ENCODE results near the gene SLC30A3. TPM values are rescaled to one million over a fixed set of nuclear protein-coding genes. Genes with fewer than 3 reads are reported as not detected.

Gene SLC30A3, protein sequence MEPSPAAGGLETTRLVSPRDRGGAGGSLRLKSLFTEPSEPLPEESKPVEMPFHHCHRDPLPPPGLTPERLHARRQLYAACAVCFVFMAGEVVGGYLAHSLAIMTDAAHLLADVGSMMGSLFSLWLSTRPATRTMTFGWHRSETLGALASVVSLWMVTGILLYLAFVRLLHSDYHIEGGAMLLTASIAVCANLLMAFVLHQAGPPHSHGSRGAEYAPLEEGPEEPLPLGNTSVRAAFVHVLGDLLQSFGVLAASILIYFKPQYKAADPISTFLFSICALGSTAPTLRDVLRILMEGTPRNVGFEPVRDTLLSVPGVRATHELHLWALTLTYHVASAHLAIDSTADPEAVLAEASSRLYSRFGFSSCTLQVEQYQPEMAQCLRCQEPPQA
- total RNA-seq (2022; extraction: Qiagen RNA extraction) = 1.8 to 3.4 TPM (median 3.3 TPM) in 5 replicates

DNA sequence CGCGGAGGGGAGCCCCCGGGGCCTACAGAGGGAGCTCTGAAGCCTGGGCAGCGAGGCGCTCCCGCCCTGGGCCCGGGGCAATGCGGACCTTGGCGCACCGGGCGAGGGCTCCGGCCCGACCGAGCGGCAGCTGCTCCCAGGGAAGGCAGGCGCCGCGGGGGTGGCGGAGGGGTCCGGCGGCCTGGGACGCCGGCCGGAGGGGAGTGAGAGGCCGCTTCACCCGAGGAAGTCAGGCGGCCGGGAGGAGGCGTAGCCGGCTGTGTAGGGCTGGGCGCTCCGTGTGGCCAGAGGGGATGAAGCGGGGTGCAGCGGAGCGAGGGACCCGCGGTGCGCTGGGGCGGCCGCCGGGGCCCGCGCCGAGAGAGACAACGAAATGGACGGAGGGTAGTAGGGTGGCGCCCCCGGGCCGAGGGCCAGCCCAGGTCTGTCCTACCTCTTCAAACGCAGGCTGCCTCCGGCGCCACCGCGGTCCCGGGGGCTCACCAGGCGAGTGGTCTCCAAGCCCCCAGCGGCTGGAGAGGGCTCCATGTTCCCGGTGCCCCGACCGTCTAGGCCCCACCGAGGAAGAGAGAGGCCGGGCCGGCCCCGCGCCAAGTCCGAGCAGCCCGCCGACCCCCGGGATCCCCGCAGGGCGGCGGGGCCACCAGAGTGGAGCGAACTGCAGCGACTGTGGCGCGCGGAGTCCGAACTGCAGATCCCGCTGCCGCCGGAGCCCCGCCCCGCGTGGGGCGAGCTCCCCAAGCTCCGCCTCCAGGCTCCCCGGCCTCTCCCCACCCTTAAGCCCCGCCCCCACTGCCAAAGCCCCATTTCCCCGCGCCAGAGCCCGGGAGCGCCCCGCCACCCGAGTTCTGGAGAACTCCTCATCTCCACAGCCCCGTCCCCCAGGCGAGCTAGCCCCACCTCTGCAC is at the start of gene SLC30A3:
Gene SLC30A3, minus strand, starts transcription at position 669 of the 908 bp plus-strand sequence. Its CDS starts 141 bp downstream, at position 528.

DNA sequence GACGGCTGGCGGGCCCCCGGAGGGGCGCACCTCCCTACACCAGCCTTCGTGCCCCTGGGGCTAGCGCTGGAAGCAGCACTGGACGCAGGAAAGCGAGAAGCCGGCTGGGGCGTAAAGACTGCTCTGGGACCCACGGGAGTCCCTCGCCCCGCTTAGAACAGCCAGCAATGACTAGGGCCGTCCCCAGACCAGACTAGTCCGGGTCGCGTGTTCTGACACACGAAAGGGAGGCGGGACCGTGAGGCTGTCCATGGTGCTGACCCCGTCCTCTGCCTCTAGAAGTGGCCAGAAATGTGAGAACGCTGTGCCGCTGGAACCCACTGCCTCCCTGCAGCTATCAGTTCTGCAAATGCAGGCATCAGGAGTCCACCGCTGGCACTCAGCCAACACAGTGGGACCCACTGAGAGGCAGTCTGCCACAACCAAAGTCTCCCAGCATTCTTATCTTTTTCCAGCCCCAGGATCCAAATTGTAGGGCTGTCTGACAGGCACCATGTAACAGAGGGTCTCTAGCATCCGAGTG is 45.6 kb upstream of the SLC30A3 start, which contains the start of gene UCN:
Gene UCN, minus strand, starts transcription at position 87 of the 523 bp plus-strand sequence. CDS start 550 bp downstream, outside the sequence.

DNA sequence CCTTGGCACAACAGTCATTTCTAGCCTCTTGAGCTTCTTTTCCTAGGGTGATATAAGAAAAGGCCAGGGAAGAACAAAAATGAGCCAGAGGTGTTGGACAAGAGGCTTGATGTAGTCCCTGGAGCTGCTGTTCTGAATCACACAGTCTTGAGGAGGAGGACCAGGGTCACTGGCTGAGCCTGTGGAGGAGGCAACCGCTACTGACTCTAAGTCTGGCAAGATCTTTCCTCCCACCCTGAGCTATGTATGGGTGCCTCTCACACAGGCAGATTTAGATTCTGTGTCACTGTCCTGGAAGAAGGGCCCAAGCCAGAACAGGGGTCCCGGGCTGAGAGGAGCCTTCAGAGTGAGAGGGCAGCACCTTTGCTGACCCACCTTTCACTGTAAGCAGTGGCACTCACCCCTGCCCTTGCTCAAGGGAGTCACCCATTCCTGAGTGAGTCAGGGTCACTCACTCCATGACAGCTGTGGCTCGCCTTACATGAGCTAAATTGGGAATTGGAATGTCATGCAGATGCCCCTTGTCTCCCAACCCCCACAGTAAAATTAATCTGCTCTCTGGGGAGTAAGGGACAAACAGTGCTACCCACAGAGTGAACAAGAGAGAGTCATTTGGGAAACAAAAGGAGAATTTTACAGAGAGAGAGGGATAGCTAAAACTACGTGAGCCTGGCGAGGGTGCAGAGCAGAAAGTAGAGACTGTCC is 19.2 kb upstream of the SLC30A3 start, which contains the start of gene TRIM54:
Gene TRIM54, plus strand, starts transcription at position 575 of the 705 bp plus-strand sequence. CDS start 303 bp downstream, outside the sequence.

DNA sequence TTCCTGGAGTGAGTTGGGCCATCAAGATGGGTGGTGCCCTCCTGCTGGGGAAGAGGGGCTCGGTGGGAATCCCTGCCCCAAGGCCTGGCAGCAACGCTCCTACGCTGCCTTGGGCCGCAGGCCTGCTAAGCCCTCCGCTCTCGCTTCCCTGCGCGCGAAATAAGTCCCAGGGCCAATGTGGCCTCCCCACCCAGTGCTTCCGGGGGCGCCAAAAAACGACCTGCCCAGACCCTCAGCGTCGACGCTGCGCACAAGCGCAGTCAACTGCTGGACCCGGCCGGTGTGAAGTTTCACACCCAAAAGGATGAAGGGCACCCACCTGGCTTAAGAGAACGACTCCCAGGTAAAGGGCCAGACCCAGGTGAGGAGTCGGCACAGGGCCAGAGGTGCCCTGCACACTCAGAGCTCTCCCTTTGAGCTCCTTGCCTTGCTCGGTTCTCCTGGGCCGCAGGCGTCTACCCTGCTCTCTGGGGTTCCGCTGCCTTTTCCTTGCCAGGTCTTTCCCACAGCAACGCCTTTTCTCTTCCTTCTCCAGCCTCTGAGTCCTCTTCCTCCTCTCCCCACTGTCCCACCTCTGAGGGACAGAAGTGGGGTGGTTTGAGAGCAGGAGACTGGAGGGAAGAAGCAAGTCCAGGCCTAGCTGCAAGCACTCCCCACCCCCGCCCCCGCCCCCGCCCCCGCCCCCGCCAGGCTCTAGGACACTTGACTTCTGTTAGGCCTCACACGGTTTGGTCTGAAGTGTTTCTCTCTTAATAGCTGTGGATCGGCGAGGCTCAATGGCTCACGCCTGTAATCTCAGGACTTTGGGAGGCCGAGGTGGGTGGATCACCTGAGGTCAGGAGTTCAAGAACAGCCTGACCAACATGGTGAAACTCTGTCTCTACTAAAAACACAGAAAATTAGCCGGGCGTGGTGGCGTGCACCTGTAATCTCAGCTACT is 12.6 kb upstream of the SLC30A3 start, which contains the start of gene DNAJC5G:
Gene DNAJC5G, plus strand, starts transcription at position 223 of the 940 bp plus-strand sequence. CDS start 1,296 bp downstream, outside the sequence.

GRCh38 chr2:27217173-27218121 is 45.4 kb downstream of the SLC30A3 start, which contains the start of gene CAD:
Gene CAD (plus strand): TSS chr2:27217369. CDS start chr2:27217552, 183 bp downstream.

GRCh38 chr2:27211943-27212625 is 50.8 kb downstream of the SLC30A3 start, which contains the start of the genes ATRAID and SLC5A6:
Gene ATRAID (plus strand): TSS chr2:27212041. CDS start chr2:27212369, 328 bp downstream.
Gene SLC5A6 (minus strand): TSS chr2:27212268. CDS start chr2:27207650, 4,618 bp downstream.

Other genes with a start within 250 kb of the SLC30A3 start
- 47.0 to 70.0 TPM (median 69.4 TPM) in 5 replicates for gene TMEM214, start 230.1 kb downstream of the SLC30A3 start, total RNA-seq (2022; extraction: Qiagen RNA extraction)
- 28.5 to 34.9 TPM (median 34.4 TPM) in 5 replicates for gene AGBL5, start 211.4 kb downstream of the SLC30A3 start, total RNA-seq (2022; extraction: Qiagen RNA extraction)
- gene OST4, start 191.4 kb downstream of the SLC30A3 start, total RNA-seq (2022; extraction: Qiagen RNA extraction) = 529 to 708 TPM (median 553 TPM) in 5 replicates
- 0.32 to 0.57 TPM (median 0.43 TPM) in 5 replicates for gene EMILIN1, start 184.4 kb downstream of the SLC30A3 start, total RNA-seq (2022; extraction: Qiagen RNA extraction)
- 7.6 to 9.1 TPM (median 8.3 TPM) in 5 replicates for gene KHK, start 176.3 kb downstream of the SLC30A3 start, total RNA-seq (2022; extraction: Qiagen RNA extraction)
- 7.2 to 8.1 TPM (median 7.8 TPM) in 5 replicates for gene CGREF1, start 143.9 kb downstream of the SLC30A3 start, total RNA-seq (2022; extraction: Qiagen RNA extraction)
- 0.50 to 1.8 TPM (median 1.5 TPM) in 5 replicates for gene ABHD1, start 139.2 kb downstream of the SLC30A3 start, total RNA-seq (2022; extraction: Qiagen RNA extraction)
- gene PREB, start 128.4 kb downstream of the SLC30A3 start, total RNA-seq (2022; extraction: Qiagen RNA extraction) = 41.9 to 59.1 TPM (median 55.6 TPM) in 5 replicates
- not detected in 5 replicates for gene PRR30, start 123.6 kb downstream of the SLC30A3 start, total RNA-seq (2022; extraction: Qiagen RNA extraction)
- not detected in 5 replicates for gene TCF23, start 114.0 kb downstream of the SLC30A3 start, total RNA-seq (2022; extraction: Qiagen RNA extraction)
- gene ATRAID, start 51.0 kb downstream of the SLC30A3 start, total RNA-seq (2022; extraction: Qiagen RNA extraction) = 203 to 224 TPM (median 205 TPM) in 5 replicates
- gene SLC5A6, start 50.8 kb downstream of the SLC30A3 start, total RNA-seq (2022; extraction: Qiagen RNA extraction) = 63.3 to 67.2 TPM (median 66.7 TPM) in 5 replicates
- gene CAD, start 45.7 kb downstream of the SLC30A3 start, total RNA-seq (2022; extraction: Qiagen RNA extraction) = 46.1 to 66.1 TPM (median 64.5 TPM) in 5 replicates
- not detected in 5 replicates for gene DNAJC5G, start 12.4 kb upstream of the SLC30A3 start, total RNA-seq (2022; extraction: Qiagen RNA extraction)
- gene TRIM54, start 19.4 kb upstream of the SLC30A3 start, total RNA-seq (2022; extraction: Qiagen RNA extraction) = 0.67 to 1.2 TPM (median 0.81 TPM) in 5 replicates
- gene UCN, start 45.4 kb upstream of the SLC30A3 start, total RNA-seq (2022; extraction: Qiagen RNA extraction) = 0.63 to 2.5 TPM (median 1.7 TPM) in 5 replicates
- gene MPV17, start 60.0 kb upstream of the SLC30A3 start, total RNA-seq (2022; extraction: Qiagen RNA extraction) = 76.2 to 97.2 TPM (median 87.4 TPM) in 5 replicates
- 57.2 to 68.7 TPM (median 63.7 TPM) in 5 replicates for gene GTF3C2, start 93.7 kb upstream of the SLC30A3 start, total RNA-seq (2022; extraction: Qiagen RNA extraction)
- 51.5 to 60.8 TPM (median 57.1 TPM) in 5 replicates for gene EIF2B4, start 107.3 kb upstream of the SLC30A3 start, total RNA-seq (2022; extraction: Qiagen RNA extraction)
- gene SNX17, start 107.6 kb upstream of the SLC30A3 start, total RNA-seq (2022; extraction: Qiagen RNA extraction) = 124 to 133 TPM (median 128 TPM) in 5 replicates
- gene ZNF513, start 117.7 kb upstream of the SLC30A3 start, total RNA-seq (2022; extraction: Qiagen RNA extraction) = 11.5 to 15.4 TPM (median 13.4 TPM) in 5 replicates
- gene PPM1G, start 146.5 kb upstream of the SLC30A3 start, total RNA-seq (2022; extraction: Qiagen RNA extraction) = 152 to 176 TPM (median 176 TPM) in 5 replicates
- gene NRBP1, start 165.6 kb upstream of the SLC30A3 start, total RNA-seq (2022; extraction: Qiagen RNA extraction) = 119 to 140 TPM (median 133 TPM) in 5 replicates
- 0.39 to 0.87 TPM (median 0.45 TPM) in 5 replicates for gene KRTCAP3, start 179.3 kb upstream of the SLC30A3 start, total RNA-seq (2022; extraction: Qiagen RNA extraction)
- 6.0 to 9.0 TPM (median 7.5 TPM) in 5 replicates for gene IFT172, start 226.7 kb upstream of the SLC30A3 start, total RNA-seq (2022; extraction: Qiagen RNA extraction)
- gene FNDC4, start 232.2 kb upstream of the SLC30A3 start, total RNA-seq (2022; extraction: Qiagen RNA extraction) = 3.8 to 5.3 TPM (median 4.5 TPM) in 5 replicates
- 0.13 to 0.20 TPM (median 0.13 TPM) in 5 replicates for gene GCKR, start 233.8 kb upstream of the SLC30A3 start, total RNA-seq (2022; extraction: Qiagen RNA extraction)